ENCODE measurements around the gene CD81. TPM values are rescaled to one million over a fixed set of nuclear protein-coding genes. Genes with fewer than 3 reads are reported as not detected.

CD81 gene
- total and polyA plus RNA-seq, 10 of the 15 experiments (the other 5 are each of a cell fraction or from before 2014, with no cell fraction given): 2.0 to 145 (median 57.2) TPM

Small RNA genes lying within 50 kb of the gene (small RNA-seq; reads per million reads assigned to genes)
- not detected for gene RF00019

Other genes with a start within 250 kb of the CD81 start
Only the 7 nearest of the 9 such genes appear.
- gene TH, start 205.5 kb upstream of the CD81 start, total RNA-seq (2014; rRNA removed): not detected in 2 replicates
- not detected in 2 replicates for gene TH, start 205.5 kb upstream of the CD81 start, total RNA-seq (2014; rRNA removed; fragmentation: Illumina TruSeq; extraction: Trizol)
- not detected in 2 replicates for gene TH, start 205.5 kb upstream of the CD81 start, total RNA-seq (2021)
- gene TH, start 205.5 kb upstream of the CD81 start, polyA plus RNA-seq (2011; rRNA removed): not detected in 2 replicates
- gene TH, start 205.5 kb upstream of the CD81 start, polyA plus RNA-seq (2014; fragmentation: Illumina TruSeq; extraction: Trizol): not detected in 2 replicates
- not detected for gene TH, start 205.5 kb upstream of the CD81 start, polyA plus RNA-seq (2014; fragmentation: Nextera tagmentation; extraction: Ambion mirVana)
- not detected in 2 replicates for gene TH, start 205.5 kb upstream of the CD81 start, polyA plus RNA-seq (2014; rRNA removed)
- gene TH, start 205.5 kb upstream of the CD81 start, polyA plus RNA-seq (2016; fragmentation: Nextera tagmentation; extraction: Ambion mirVana): not detected
- not detected in 2 replicates for gene ASCL2, start 106.7 kb upstream of the CD81 start, total RNA-seq (2014; rRNA removed)
- not detected in 2 replicates for gene ASCL2, start 106.7 kb upstream of the CD81 start, total RNA-seq (2014; rRNA removed; fragmentation: Illumina TruSeq; extraction: Trizol)
- not detected in 2 replicates for gene ASCL2, start 106.7 kb upstream of the CD81 start, total RNA-seq (2021)
- not detected in 2 replicates for gene ASCL2, start 106.7 kb upstream of the CD81 start, polyA plus RNA-seq (2011; rRNA removed)
- gene ASCL2, start 106.7 kb upstream of the CD81 start, polyA plus RNA-seq (2014; fragmentation: Illumina TruSeq; extraction: Trizol): not detected in 2 replicates
- not detected for gene ASCL2, start 106.7 kb upstream of the CD81 start, polyA plus RNA-seq (2014; fragmentation: Nextera tagmentation; extraction: Ambion mirVana)
- gene ASCL2, start 106.7 kb upstream of the CD81 start, polyA plus RNA-seq (2014; rRNA removed): not detected in 2 replicates
- gene ASCL2, start 106.7 kb upstream of the CD81 start, polyA plus RNA-seq (2016; fragmentation: Nextera tagmentation; extraction: Ambion mirVana): not detected
- 0.05 and 0.11 TPM in 2 replicates for gene C11orf21, start 75.4 kb upstream of the CD81 start, total RNA-seq (2014; rRNA removed)
- gene C11orf21, start 75.4 kb upstream of the CD81 start, total RNA-seq (2014; rRNA removed; fragmentation: Illumina TruSeq; extraction: Trizol): not detected in 2 replicates
- gene C11orf21, start 75.4 kb upstream of the CD81 start, total RNA-seq (2021): 0.26 TPM in 1 of 2 replicates, not detected in the other
- gene C11orf21, start 75.4 kb upstream of the CD81 start, polyA plus RNA-seq (2011; rRNA removed): 0.06 TPM in 1 of 2 replicates, not detected in the other
- gene C11orf21, start 75.4 kb upstream of the CD81 start, polyA plus RNA-seq (2014; fragmentation: Illumina TruSeq; extraction: Trizol): 0.04 TPM in 1 of 2 replicates, not detected in the other
- not detected for gene C11orf21, start 75.4 kb upstream of the CD81 start, polyA plus RNA-seq (2014; fragmentation: Nextera tagmentation; extraction: Ambion mirVana)
- not detected in 2 replicates for gene C11orf21, start 75.4 kb upstream of the CD81 start, polyA plus RNA-seq (2014; rRNA removed)
- not detected for gene C11orf21, start 75.4 kb upstream of the CD81 start, polyA plus RNA-seq (2016; fragmentation: Nextera tagmentation; extraction: Ambion mirVana)
- not detected in 2 replicates for gene TSPAN32, start 75.3 kb upstream of the CD81 start, total RNA-seq (2014; rRNA removed)
- not detected in 2 replicates for gene TSPAN32, start 75.3 kb upstream of the CD81 start, total RNA-seq (2014; rRNA removed; fragmentation: Illumina TruSeq; extraction: Trizol)
- gene TSPAN32, start 75.3 kb upstream of the CD81 start, total RNA-seq (2021): not detected in 2 replicates
- 0.09 TPM in 1 of 2 replicates, not detected in the other for gene TSPAN32, start 75.3 kb upstream of the CD81 start, polyA plus RNA-seq (2011; rRNA removed)
- gene TSPAN32, start 75.3 kb upstream of the CD81 start, polyA plus RNA-seq (2014; fragmentation: Illumina TruSeq; extraction: Trizol): not detected in 2 replicates
- gene TSPAN32, start 75.3 kb upstream of the CD81 start, polyA plus RNA-seq (2014; fragmentation: Nextera tagmentation; extraction: Ambion mirVana): not detected
- gene TSPAN32, start 75.3 kb upstream of the CD81 start, polyA plus RNA-seq (2014; rRNA removed): 0.08 TPM in 1 of 2 replicates, not detected in the other
- under 1 TPM in 1 of 2 experiments, not detected in 1; 0.08 TPM for gene TSPAN32, start 75.3 kb upstream of the CD81 start, polyA plus RNA-seq (2016; fragmentation: Nextera tagmentation; extraction: Ambion mirVana)
- gene TSSC4, start 23.4 kb downstream of the CD81 start, total RNA-seq (2014; rRNA removed): 49.0 and 52.2 TPM in 2 replicates
- 15.9 and 19.0 TPM in 2 replicates for gene TSSC4, start 23.4 kb downstream of the CD81 start, total RNA-seq (2014; rRNA removed; fragmentation: Illumina TruSeq; extraction: Trizol)
- 52.6 and 55.4 TPM in 2 replicates for gene TSSC4, start 23.4 kb downstream of the CD81 start, total RNA-seq (2021)
- 6.4 and 14.7 TPM in 2 replicates for gene TSSC4, start 23.4 kb downstream of the CD81 start, polyA plus RNA-seq (2011; rRNA removed)
- 0.36 and 5.3 TPM in 2 replicates for gene TSSC4, start 23.4 kb downstream of the CD81 start, polyA plus RNA-seq (2014; fragmentation: Illumina TruSeq; extraction: Trizol)
- 1 to 10 TPM in 1 of 2 experiments, under 1 TPM in 1; 0.69 to 5.3 TPM for gene TSSC4, start 23.4 kb downstream of the CD81 start, polyA plus RNA-seq (2014; fragmentation: Nextera tagmentation; extraction: Ambion mirVana)
- gene TSSC4, start 23.4 kb downstream of the CD81 start, polyA plus RNA-seq (2014; rRNA removed): 32.3 and 43.8 TPM in 2 replicates
- gene TSSC4, start 23.4 kb downstream of the CD81 start, polyA plus RNA-seq (2016; fragmentation: Nextera tagmentation; extraction: Ambion mirVana): 10 to 100 TPM; 62.8 to 70.1 TPM
- not detected in 2 replicates for gene TRPM5, start 67.2 kb downstream of the CD81 start, total RNA-seq (2014; rRNA removed)
- gene TRPM5, start 67.2 kb downstream of the CD81 start, total RNA-seq (2014; rRNA removed; fragmentation: Illumina TruSeq; extraction: Trizol): not detected in 2 replicates
- gene TRPM5, start 67.2 kb downstream of the CD81 start, total RNA-seq (2021): not detected in 2 replicates
- not detected in 2 replicates for gene TRPM5, start 67.2 kb downstream of the CD81 start, polyA plus RNA-seq (2011; rRNA removed)
- not detected in 2 replicates for gene TRPM5, start 67.2 kb downstream of the CD81 start, polyA plus RNA-seq (2014; fragmentation: Illumina TruSeq; extraction: Trizol)
- not detected for gene TRPM5, start 67.2 kb downstream of the CD81 start, polyA plus RNA-seq (2014; fragmentation: Nextera tagmentation; extraction: Ambion mirVana)
- not detected in 2 replicates for gene TRPM5, start 67.2 kb downstream of the CD81 start, polyA plus RNA-seq (2014; rRNA removed)
- gene TRPM5, start 67.2 kb downstream of the CD81 start, polyA plus RNA-seq (2016; fragmentation: Nextera tagmentation; extraction: Ambion mirVana): not detected
- gene KCNQ1, start 67.7 kb downstream of the CD81 start, total RNA-seq (2014; rRNA removed): not detected in 2 replicates
- gene KCNQ1, start 67.7 kb downstream of the CD81 start, total RNA-seq (2014; rRNA removed; fragmentation: Illumina TruSeq; extraction: Trizol): not detected in 2 replicates
- gene KCNQ1, start 67.7 kb downstream of the CD81 start, total RNA-seq (2021): 0.15 and 0.16 TPM in 2 replicates
- gene KCNQ1, start 67.7 kb downstream of the CD81 start, polyA plus RNA-seq (2011; rRNA removed): 0.06 and 0.12 TPM in 2 replicates
- 0.03 TPM in 1 of 2 replicates, not detected in the other for gene KCNQ1, start 67.7 kb downstream of the CD81 start, polyA plus RNA-seq (2014; fragmentation: Illumina TruSeq; extraction: Trizol)
- gene KCNQ1, start 67.7 kb downstream of the CD81 start, polyA plus RNA-seq (2014; fragmentation: Nextera tagmentation; extraction: Ambion mirVana): not detected
- not detected in 2 replicates for gene KCNQ1, start 67.7 kb downstream of the CD81 start, polyA plus RNA-seq (2014; rRNA removed)
- gene KCNQ1, start 67.7 kb downstream of the CD81 start, polyA plus RNA-seq (2016; fragmentation: Nextera tagmentation; extraction: Ambion mirVana): not detected

Data from GM12878 (cell line).